Subcutaneous abdominal adipose tissue (tissue), 5 donors: ENCODE measurements around the gene KLF11.

ENCODE experiments used
- H3K27ac ChIP-seq: one replicate; pipeline ENCODE4 v1.7.0; 2013; ENCODE audit warnings: low read depth, mild to moderate bottlenecking, inconsistent platforms, low read length, moderate library complexity
- H3K27me3 ChIP-seq, 5 donors: one replicate each; pipeline ENCODE4 v1.7.0; 2013; ENCODE audit warnings: low read length in 5 of 5, inconsistent platforms in 1 of 5; ENCODE audit not compliant: control insufficient read depth in 5 of 5, insufficient read depth in 4 of 5
- H3K36me3 ChIP-seq, 5 donors: one replicate each; pipeline ENCODE4 v1.7.0; 2013; ENCODE audit warnings: low read length in 5 of 5; ENCODE audit not compliant: control insufficient read depth in 5 of 5, insufficient read depth in 5 of 5
- H3K4me1 ChIP-seq, 5 donors: one replicate each; pipeline ENCODE4 v1.7.0; 2013; ENCODE audit warnings: low read length in 5 of 5, mild to moderate bottlenecking in 3 of 5, moderate library complexity in 1 of 5; ENCODE audit not compliant: control insufficient read depth in 5 of 5, insufficient read depth in 5 of 5
- H3K4me3 ChIP-seq, 5 donors: one replicate each; pipeline ENCODE4 v1.7.0; 2013; ENCODE audit warnings: low read length in 5 of 5, low read depth in 1 of 5
- H3K9ac ChIP-seq, 5 donors: one replicate each; pipeline ENCODE4 v1.7.0; 2013; ENCODE audit warnings: low read length in 5 of 5, mild to moderate bottlenecking in 4 of 5, moderate library complexity in 3 of 5
- H3K9me3 ChIP-seq, 5 donors: one replicate each; pipeline ENCODE4 v1.7.0; 2013; ENCODE audit warnings: low read length in 5 of 5; ENCODE audit not compliant: control insufficient read depth in 5 of 5
- donor health status: healthy.
- donor health status: healthy.
- donor health status: healthy.
- donor health status: healthy.
- donor health status: healthy.

The KLF11 gene

GRCh38 chr2:10041711-10042110, 1.6 kb upstream of the KLF11 start:
- Histone ChIP-seq H3K4me3 (peak overlapping the region in 3 of 5 donors; percentile 39 to 68 (median 57)), H3K4me1 (peaks cover 7 to 79% (median 70%) of the 10 kb centered on the region in 5 donors), H3K9ac (peak overlapping the region in 4 of 5 donors; percentile 23 to 79 (median 66)), H3K27ac (peak overlapping the region; percentile 87), H3K9me3 (no peaks in the 10 kb centered on the region), H3K27me3 (no peaks in the 10 kb centered on the region), H3K36me3 (peaks cover 0 to 12% (median 7%) of the 10 kb centered on the region in 5 donors)

GRCh38 chr2:10042301-10043161, 819 bp upstream of the KLF11 start:
- H3K36me3 ChIP-seq: peaks cover 0 to 20% (median 15%) of the 10 kb centered on the region in 5 donors

GRCh38 chr2:10043906-10044601, 704 bp downstream of the KLF11 start:
- Histone ChIP-seq H3K27me3 (no peaks in the 10 kb centered on the region), H3K4me3 (peak overlapping the region; percentile 39 to 73 (median 70)), H3K27ac (peak overlapping the region; percentile 89), H3K4me1 (peaks cover 4 to 84% (median 75%) of the 10 kb centered on the region in 5 donors), H3K36me3 (peaks cover 0 to 32% (median 28%) of the 10 kb centered on the region in 5 donors), H3K9me3 (no peaks in the 10 kb centered on the region), H3K9ac (peak overlapping the region; percentile 48 to 89 (median 78))

More at GRCh38 chr2:10042301-10043161, 819 bp upstream of the KLF11 start:
- H3K4me1 ChIP-seq: peaks cover 4 to 79% (median 70%) of the 10 kb centered on the region in 5 donors
- H3K27ac ChIP-seq: peak overlapping the region; percentile 87
- peak overlapping the region; percentile 45 to 76 (median 67) for H3K4me3 ChIP-seq
- H3K27me3 ChIP-seq: no peaks in the 10 kb centered on the region
- no peaks in the 10 kb centered on the region for H3K9me3 ChIP-seq
- peak overlapping the region in 4 of 5 donors; percentile 68 to 79 (median 70) for H3K9ac ChIP-seq

DNA sequence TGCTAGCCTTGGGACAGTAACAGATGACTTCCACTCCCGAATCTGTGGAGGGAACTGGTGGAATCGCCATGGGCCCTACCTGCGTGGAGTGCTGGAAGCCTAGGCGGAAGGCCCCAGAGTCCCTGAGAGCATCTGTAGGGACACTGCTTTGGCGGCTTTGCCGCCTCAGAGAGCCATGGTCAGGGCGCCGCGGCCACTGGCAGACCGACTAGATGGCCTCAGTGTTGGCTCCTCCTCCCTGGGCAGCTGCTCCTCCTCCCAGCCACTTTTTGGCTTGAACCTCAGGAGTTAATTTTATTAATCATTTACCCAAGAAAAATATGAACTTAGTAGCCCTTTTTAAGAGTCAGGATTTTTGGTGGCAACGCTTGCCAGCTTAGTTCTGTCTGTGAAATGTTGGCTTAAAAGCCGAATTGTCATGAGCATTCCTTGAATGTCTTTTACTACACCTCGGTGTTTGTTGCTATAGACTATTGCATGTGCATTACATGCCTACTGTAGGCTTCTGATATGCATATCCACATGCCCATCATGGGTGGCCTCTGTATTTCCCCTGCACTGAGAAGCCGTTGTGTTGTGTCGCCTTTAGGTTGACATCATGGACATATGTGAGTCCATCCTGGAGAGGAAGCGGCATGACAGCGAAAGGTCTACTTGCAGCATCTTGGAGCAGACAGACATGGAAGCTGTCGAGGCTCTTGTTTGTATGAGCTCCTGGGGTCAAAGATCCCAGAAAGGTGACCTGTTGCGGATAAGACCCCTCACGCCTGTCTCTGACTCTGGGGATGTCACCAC, 2.4 kb downstream of the KLF11 start:
- Histone ChIP-seq H3K27me3 (no peaks in the 10 kb centered on the region), H3K36me3 (peaks cover 0 to 43% (median 39%) of the 10 kb centered on the region in 5 donors), H3K4me3 (peak overlapping the region; percentile 19 to 73 (median 53)), H3K9ac (peak overlapping the region; percentile 12 to 73 (median 17)), H3K9me3 (no peaks in the 10 kb centered on the region), H3K27ac (peak overlapping the region; percentile 89), H3K4me1 (peaks cover 1 to 78% (median 71%) of the 10 kb centered on the region in 5 donors)

DNA sequence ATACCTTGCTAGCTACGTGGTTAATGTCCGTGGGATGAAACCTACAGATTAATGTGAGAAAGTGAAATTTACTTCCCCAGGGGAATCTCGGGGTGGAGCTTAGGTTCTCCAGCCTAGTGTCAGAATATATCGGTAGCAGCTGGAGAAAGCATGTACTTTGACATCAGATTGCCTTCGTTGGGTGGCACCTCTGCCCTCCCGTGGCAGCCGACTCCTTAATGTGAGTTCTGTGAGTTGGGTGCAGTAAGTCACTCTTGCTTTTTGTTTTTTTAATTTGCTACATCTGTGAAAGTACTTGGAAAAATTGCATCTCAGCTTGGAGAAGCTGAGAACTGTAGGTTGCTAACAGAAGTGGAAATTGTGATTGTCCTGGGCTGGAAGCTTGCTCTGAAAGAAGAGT, 3.6 kb downstream of the KLF11 start:
- Histone ChIP-seq H3K4me3 (no peak overlapping the region), H3K9ac (no peak overlapping the region), H3K4me1 (peaks cover 0 to 67% (median 61%) of the 10 kb centered on the region in 5 donors), H3K27ac (peak overlapping the region; percentile 57), H3K36me3 (peaks cover 0 to 53% (median 43%) of the 10 kb centered on the region in 5 donors), H3K27me3 (no peaks in the 10 kb centered on the region), H3K9me3 (no peaks in the 10 kb centered on the region)

DNA sequence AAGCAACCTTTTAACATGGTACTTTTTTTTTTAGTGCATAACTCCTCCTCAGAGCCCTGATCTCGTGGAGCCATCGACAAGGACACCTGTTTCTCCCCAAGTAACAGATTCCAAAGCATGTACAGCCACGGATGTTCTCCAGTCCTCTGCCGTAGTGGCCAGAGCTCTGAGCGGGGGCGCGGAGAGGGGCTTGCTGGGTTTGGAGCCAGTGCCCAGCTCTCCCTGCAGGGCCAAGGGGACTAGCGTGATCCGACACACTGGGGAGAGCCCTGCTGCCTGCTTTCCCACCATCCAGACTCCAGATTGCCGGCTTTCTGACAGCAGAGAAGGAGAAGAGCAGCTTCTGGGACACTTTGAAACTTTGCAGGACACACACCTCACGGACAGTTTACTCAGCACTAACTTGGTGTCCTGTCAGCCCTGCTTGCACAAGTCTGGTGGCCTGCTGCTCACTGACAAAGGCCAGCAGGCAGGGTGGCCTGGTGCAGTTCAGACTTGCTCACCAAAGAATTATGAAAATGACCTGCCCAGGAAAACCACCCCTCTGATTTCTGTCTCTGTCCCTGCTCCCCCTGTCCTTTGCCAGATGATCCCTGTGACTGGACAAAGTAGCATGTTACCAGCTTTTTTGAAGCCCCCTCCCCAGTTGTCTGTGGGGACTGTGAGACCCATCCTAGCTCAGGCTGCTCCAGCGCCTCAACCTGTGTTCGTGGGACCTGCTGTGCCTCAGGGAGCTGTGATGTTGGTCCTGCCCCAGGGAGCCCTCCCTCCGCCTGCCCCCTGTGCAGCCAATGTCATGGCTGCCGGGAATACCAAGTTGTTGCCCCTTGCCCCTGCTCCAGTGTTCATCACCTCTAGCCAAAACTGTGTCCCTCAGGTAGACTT, 4.5 kb downstream of the KLF11 start:
- H3K4me1 ChIP-seq: peaks cover 0 to 62% (median 57%) of the 10 kb centered on the region in 5 donors
- H3K9ac ChIP-seq: peak overlapping the region in 1 of 5 donors; percentile 17
- no peaks in the 10 kb centered on the region for H3K9me3 ChIP-seq
- H3K27me3 ChIP-seq: no peaks in the 10 kb centered on the region
- H3K4me3 ChIP-seq: no peak overlapping the region
- peaks cover 0 to 58% (median 49%) of the 10 kb centered on the region in 5 donors for H3K36me3 ChIP-seq
- H3K27ac ChIP-seq: peak overlapping the region; percentile 57

GRCh38 chr2:10048501-10049171, 5.3 kb downstream of the KLF11 start:
- H3K4me1 ChIP-seq: peaks cover 4 to 68% (median 64%) of the 10 kb centered on the region in 5 donors
- no peak overlapping the region for H3K4me3 ChIP-seq
- H3K27me3 ChIP-seq: no peaks in the 10 kb centered on the region
- no peaks in the 10 kb centered on the region for H3K9me3 ChIP-seq
- peak overlapping the region in 2 of 5 donors; percentile 8 to 17 for H3K9ac ChIP-seq
- peaks cover 3 to 66% (median 56%) of the 10 kb centered on the region in 5 donors for H3K36me3 ChIP-seq
- H3K27ac ChIP-seq: peak overlapping the region; percentile 57

- Histone ChIP-seq H3K4me1 (peaks cover 4 to 58% (median 46%) of the 10 kb centered on the region in 5 donors), H3K4me3 (no peak overlapping the region), H3K36me3 (peaks cover 9 to 76% (median 67%) of the 10 kb centered on the region in 5 donors), H3K27ac (no peak overlapping the region), H3K9ac (no peak overlapping the region), H3K9me3 (no peaks in the 10 kb centered on the region), H3K27me3 (no peaks in the 10 kb centered on the region)
Measured at GRCh38 chr2:10052216-10052615, 8.9 kb downstream of the KLF11 start.
